NCI-H226 (cell line): ENCODE data around the gene TNFAIP2.

Experiments used
- DNase-seq: peaks from one replicate; pipeline ENCODE4 v3.0.0-alpha.2; 2015

The TNFAIP2 gene, protein sequence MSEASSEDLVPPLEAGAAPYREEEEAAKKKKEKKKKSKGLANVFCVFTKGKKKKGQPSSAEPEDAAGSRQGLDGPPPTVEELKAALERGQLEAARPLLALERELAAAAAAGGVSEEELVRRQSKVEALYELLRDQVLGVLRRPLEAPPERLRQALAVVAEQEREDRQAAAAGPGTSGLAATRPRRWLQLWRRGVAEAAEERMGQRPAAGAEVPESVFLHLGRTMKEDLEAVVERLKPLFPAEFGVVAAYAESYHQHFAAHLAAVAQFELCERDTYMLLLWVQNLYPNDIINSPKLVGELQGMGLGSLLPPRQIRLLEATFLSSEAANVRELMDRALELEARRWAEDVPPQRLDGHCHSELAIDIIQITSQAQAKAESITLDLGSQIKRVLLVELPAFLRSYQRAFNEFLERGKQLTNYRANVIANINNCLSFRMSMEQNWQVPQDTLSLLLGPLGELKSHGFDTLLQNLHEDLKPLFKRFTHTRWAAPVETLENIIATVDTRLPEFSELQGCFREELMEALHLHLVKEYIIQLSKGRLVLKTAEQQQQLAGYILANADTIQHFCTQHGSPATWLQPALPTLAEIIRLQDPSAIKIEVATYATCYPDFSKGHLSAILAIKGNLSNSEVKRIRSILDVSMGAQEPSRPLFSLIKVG

DNA sequence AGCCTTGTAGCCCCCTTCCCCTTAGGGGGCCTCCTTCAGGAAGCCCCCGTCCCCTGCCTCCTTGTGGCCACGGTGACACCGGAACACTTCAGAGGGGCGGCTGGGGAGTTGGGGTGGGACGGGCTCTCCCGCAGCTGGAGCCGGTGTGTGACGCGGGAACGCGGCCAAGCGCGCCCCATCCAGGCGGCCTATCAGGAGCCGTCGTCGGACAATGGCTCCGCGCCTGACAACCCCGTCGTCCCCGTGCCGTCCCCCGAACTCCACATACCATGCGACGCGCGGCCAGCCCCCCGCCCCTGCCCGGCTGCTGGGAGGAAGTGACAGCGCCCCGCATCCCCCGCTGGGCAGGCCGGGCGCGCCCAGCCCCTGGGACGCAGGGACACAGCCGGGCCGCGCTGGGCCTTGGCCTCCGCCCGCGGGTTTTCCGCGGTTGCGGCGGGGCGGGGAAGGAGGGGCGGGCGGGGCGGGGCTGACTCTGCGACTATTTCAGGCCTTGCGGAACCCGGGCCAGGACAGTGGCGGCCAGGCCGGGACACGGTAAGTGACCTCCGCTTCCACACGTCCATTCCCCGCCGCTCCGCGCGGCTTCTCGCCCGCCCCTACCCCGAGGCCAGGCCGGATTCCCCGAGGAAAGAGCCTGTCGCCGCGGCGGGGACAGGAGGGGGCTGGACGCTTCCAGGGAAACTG, at the start of gene TNFAIP2:
TNFAIP2 (plus strand) TSS at position 515 of the 687 bp plus-strand sequence. CDS start 2,997 bp downstream, outside the sequence.
- DNase-seq: no peak

DNA sequence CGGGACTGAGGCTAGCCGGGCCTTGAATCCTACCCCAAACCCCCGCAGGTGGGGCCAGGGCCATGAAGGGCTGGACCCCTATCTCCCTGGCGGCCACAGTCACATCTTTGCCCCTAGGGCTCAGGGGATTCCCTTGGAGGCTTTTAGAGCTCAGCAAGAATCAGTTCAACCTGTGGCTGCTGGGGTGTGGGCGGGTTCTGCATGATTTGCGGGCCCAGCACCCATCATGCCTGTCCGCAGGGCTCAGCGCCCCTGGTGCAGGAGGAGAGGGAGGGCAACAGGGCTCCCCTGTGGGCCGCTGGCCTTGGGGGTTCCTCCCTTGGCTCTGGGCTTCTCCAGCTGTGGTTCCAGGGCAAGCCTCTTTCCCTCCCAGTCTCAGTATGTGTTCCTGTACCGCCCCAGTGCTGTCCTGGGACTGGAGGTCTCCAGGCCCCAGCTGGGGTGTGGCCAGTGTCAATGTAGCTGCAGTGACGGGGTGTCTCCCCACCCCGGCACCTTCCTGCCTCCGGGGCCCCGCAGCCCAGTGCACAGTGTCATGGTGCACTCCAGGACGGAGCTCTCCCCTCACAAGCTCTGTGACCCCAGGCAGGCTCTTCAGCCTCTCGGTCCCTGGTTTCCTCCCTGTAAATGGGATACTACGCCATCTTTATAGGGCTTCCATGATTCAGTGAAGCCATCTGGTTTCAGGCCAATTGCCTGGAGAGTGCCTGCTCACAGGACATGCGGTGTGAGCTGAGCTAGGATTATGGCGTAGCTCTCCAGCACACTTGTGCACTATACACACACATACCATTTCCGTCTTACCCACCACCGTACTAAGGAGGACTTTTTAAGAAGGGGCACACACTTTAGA, 49.2 kb upstream of the TNFAIP2 start:
- DNase-seq: no peak

DNA sequence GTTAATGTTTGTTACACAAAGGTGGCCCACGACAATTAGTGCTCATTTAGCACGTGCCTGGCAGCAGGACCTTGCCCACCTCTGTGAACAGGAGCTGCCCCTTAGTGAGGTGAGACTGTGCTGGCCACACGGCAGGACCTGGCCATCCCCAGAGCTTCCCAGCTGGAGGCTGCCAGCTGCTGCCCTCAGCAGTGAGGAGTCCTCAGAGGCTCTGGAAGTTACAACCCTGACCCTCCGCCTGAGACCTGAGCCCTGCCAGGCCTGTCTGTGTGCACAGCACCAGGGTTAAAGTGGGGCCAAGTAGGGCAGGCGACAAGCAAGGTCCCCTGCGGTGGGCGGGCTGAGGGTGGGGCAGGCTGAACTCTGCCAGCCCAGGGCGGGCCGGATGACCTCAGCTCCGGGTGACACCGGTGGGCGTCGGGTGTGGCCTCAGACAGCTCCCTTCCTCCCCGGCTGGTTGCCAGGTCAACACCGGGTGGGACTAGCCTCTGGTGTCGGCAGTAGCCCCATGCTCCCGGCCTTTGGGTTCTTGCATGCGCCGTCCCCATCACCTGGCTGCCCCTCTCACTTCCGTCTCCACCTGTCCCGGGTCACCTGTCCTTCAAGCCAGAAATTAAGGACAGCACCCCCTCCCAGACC, 48.4 kb upstream of the TNFAIP2 start:
- DNase-seq: no peak

- peak; percentile 52 for DNase-seq
Measured at GRCh38 chr14:103078420-103078749, 44.9 kb upstream of the TNFAIP2 start.

DNA sequence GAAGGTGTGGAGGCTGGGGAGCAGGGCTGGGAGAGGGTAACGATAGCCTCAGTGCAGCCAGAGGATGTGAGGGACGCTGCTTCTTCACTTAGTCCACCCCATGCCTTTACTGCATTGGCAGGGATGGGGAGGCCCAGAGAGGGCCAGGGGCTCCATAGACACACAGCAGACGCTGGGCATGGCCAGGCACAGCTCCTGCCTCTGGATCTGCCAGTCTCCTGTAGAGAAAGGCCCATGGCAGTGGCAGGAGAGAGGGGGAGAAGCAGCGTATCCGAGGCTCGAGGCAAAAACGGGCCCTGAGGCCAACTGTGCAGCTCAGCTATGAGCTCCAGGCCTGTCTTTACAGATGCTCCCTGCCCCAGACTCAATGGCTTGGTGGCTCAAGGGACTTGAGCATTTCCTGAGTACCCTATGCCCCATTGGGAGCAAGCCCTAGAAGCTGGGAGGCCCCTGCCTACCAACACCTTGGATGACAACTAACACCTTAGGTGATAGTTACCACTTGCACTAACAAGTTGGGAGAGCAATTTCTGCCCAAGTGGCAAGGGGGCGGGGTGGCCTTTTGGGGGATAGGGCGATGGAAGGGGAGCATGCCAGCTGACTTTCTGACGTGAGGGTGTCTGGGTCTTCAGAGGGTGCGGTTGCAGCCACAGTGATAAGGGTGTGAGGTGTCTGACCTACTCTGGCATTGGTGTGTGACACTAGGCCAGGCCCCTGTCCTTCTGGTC, 44.2 kb upstream of the TNFAIP2 start:
- DNase-seq: no peak

- no peak for DNase-seq
Measured at GRCh38 chr14:103081951-103082350, 41.3 kb upstream of the TNFAIP2 start.

DNA sequence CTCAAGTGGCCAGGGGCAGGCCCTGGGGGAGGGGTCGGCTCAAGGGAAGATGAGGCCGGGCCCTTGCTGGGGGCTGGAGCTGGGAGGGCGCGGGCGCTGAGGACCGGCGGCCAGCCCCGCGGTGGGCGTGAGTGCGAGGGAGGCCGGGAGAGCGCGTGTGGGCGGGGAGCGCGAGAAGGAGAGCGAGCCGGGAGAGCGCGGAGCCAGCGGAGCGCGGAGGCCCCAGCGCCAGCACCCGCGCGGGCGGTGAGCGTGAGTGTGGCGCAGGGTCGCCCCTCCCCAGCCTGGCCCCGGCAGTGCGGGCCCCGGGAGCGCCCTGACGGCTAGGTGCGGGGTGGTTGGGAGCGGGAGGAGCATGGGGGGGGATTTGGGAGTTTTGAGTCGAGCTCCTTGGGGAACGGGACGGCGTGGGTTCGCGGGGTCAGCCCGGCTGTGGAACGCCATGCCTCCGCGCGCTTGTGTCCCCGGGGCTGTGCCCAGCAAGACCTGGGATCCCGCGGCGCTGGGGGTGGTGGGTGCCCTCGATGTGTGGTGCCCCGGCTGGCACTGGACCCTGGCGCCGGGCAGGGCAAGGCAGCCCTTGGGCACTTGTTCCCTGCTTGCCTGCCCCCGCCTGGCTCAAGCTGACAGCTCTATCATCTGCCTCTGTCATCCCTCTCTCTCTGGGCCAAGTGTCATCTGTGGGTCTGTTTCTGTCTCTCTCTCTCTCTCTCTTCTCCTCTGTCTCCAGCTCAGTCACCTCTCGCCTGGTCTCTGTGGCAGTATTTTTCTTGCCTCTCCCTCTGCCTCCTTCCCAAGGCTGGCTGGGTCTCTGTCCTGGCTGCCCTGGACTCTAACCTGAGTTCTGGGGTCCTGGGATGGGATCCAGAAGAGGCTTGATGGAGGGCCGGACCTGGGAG, 39.0 kb upstream of the TNFAIP2 start, which contains the start of gene LBHD2:
LBHD2 (plus strand) TSS at position 190 of the 899 bp plus-strand sequence. CDS start 1,803 bp downstream, outside the sequence.
- DNase-seq: no peak

DNA sequence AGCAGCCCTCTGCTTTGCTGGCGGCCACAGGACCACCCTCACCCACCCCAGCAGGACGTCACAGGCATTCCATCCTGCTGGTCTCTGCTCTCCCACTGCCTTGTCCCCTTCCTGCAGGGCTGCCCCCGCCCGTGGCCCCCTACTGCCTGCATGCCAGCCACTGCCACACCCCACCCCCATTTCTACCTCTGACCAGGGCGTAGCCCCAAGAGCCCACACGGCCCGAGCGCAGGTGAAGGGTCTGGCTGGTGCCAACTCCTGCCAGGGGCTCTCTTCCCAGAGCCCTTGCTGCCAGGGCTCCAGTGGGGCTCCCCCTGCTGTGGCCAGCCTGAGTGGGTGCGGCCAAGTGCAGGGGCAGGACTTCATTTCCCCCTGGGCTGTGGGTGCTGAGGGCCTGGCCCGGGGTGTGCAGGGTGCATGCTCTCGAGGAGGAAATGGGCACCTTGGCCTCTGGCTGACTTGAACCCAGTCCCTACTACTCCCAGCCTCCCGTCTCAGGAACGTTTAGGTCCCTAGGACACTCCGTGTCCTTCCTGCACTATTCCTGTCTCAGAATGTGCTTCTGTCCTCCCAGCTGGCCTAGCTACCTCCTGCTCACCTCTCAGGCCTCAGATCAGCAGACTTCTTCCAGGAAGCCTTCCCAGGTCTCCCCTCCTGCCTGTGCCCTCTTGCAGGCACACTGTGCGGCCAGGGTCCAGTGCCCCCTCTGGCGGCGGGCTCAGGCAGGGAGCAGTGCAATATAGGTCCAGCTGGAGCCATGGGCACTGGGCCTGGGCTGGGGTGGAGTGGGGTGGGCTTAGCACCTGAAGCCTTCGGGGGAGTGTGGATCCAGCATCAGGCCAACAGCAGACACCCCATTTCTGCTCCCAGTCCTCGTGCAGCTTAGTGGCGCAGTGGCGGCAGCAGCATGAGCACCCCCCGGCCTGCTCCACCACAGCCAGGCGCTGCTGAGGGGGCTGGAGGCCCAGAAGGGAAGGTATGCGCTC, 37.9 kb upstream of the TNFAIP2 start:
- no peak for DNase-seq

DNA sequence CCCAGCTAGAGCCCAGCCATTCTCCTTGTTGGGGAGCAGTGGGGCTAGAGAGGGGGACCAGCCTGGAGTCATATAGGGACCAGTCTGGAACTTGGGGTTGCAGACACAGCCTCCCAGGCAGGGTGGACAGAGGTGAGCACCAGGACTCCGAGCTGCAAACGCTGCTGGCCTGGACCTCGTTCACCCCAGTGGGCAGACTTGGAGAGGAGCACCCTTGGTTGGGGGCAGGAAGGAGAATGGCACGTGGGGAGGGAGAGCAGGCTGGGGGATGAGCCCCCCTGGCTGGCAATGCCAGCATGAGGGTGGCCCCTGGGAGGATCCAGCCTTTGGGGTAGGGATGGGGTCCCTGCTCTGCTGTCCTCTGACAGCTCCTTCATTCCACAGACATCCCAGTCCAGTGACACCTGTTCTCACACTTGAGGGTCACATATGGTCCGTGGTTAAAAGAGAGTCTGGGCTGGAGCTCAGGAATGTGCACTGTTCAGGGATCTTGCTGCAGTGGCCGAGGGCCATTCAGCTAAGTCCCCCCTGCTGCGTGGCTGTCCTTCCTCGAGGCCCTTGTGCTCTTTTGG, 36.4 kb upstream of the TNFAIP2 start:
- no peak for DNase-seq

DNA sequence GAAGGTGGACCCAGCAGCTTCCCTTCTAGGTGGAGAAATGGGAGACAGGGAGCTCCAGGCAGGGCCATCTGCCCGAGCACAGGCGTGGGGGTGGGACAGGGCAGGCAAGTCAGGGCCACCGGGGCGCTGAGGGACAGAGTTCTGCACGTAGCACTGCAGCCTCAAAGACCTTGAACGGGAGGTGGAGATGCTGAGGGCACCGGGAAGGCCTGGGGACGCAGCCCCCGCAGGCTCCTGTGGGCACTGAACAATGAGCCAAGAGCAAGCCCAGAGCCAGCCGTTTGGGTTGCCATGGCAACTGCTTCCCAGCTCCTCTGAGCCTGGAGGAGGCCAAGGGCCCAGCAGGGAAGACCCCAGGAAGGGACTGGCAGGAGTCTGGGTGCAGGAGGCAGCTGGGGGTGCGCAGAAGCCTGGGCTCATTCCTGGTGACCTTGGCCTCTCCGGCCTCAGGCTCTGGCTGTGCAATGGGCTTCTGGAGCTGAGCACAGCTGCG, 35.9 kb upstream of the TNFAIP2 start:
- DNase-seq: no peak

GRCh38 chr14:103088921-103089320, 34.3 kb upstream of the TNFAIP2 start:
- no peak for DNase-seq

GRCh38 chr14:103089386-103090335, 33.6 kb upstream of the TNFAIP2 start:
- DNase-seq: no peak

DNA sequence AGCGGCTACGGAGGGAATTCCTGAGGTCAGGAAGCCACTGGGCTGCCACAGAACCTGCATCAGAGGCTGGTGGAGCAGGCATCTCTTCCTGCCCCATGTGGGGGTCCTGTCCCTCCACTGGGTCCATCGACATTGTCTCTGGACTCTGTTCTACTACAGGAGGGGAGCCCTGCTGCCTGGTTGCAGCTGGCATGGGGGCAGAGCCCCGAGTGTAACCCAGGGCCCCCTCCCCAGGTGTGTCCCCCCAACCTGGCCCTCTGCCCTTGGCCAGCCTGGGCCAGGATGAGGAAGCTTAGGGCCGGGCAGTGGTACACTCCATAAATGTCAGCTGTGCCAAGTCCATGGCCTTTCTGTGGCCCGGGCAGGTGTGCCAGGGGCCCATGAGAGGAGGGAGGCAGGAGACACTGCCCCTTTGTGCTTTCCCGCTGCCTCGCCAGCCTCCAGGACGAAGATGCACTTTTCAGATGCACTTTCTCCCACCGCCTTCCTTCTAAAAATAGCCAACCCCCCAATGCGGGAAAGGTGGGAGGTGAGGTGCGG, 32.7 kb upstream of the TNFAIP2 start:
- DNase-seq: no peak

DNA sequence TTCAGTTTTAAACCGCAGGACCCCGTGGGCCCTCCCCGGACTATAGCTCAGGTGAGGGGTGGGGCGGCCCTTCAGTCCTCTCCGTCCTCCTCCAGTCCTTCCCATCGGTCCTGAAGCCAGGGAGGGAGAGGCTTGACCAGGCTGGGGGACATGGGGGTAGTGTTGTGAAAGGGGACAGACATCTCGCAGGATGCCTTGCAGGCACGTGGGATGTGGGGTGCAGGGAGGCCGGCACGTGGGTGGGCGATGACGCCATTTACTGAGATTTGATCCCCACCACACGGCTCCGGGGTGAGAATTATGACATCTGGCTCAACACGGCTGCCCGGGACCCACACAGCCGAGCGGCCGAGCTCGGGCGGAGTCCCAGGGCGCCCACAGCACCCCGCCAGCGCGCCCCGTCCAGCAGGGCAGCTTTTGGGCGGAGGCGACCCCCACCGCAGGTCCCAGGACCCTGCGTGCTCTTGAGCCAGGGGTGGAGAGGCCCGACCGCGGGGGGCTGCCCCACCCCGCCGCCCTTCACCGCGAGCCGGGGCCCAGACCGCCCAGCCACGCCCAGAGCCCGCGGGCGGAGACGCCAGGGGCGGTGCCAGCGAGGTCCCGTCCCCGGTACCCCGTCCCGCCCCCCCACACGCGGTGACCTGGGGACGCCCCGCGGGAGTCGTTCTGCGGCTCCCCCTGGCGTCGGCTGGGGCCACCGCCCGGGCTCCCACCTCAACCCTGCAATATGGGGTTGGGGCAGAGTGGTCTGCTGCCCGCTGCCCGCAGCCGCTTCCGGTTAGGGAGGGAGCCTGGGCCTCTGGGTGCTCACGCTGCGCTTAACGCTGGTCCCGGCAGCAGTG, 32.0 kb upstream of the TNFAIP2 start:
- DNase-seq: peak; percentile 16

DNA sequence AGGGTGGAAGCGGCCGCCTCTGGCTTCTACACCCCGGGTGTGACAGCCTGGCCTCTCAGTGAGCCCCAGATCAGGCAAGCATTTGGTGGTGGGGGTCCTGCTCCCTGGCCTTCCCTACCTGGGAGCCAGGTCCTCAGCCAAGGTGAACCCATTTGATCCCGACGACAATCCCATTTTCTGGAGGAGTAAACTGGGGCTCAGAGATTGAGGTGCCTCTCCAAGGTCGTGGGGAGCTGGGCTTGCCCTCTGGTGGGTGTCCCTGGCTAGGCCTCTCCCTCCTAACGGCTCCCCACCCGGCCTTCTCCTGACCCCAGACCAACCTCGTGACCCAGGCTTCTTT, 31.4 kb upstream of the TNFAIP2 start:
- no peak for DNase-seq

- DNase-seq: no peak
Measured at GRCh38 chr14:103093856-103094405, 29.3 kb upstream of the TNFAIP2 start.
